HG03442 (cell line): ENCODE results near the gene CFAP61.

Experiments used
- ATAC-seq: cut with Tn5 transposase; IDR thresholded peaks from one replicate; pipeline ENCODE4 v1.9.1; 2021; ENCODE audit warnings: mild to moderate bottlenecking, moderate library complexity; ENCODE audit not compliant: unreplicated experiment

CFAP61 gene

DNA sequence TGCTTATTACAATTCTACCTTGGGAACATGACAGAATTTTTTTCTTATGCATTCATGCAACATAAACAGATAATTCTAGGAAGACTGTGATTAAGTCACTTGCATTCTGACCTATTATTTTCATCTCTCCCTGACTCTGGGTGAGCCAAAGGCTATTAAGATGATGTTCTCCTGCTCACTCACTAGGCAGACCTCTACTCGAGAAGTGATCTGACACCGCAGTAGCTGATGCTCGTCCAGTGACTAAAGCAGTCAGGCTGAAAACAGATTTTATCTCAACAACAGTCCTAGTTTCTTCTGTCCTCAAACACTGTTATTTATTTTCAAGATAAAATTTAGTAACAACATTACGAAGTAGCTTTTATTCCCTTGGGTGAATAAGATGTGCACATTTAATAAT lies 17.8 kb upstream of the CFAP61 start:
- ATAC-seq, result no peak

DNA sequence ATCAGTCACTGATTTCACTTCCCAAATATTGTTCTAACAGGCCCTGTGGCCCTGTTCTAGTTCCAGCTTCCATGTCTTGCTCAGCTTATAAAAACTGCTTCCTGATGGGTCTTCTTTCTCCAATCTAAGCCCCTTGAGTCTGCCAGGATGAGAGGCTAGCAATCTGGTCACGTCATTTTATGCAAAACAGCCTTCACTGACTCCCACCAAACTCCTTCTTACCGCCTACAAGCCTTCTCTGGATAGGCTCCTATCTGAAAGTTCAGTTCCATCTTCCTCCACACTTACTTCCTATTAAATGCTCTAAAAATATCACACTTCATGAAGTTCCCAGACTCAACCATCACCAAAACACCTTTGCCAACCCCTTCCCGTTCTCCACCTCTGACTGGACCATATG lies 15.6 kb upstream of the CFAP61 start:
- no peak for ATAC-seq

DNA sequence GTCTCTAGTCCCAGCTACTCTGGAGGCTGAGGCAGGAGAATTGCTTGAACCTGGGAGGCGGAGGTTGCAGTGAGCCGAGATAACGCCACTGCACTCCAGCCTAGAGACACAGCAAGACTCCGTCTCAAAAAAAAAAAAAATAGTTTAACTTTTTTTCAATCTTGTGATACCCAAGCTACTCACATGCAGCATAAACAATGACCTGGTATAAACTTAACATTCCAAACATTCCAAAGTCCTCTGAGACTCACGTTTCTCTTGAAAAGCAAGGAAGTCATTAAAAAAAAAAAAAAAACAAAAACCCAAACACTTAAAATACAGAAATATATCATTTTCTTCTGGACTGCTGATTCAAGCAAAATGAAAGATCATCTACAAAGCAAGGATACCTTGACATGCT lies 14.4 kb upstream of the CFAP61 start:
- ATAC-seq, result no peak

DNA sequence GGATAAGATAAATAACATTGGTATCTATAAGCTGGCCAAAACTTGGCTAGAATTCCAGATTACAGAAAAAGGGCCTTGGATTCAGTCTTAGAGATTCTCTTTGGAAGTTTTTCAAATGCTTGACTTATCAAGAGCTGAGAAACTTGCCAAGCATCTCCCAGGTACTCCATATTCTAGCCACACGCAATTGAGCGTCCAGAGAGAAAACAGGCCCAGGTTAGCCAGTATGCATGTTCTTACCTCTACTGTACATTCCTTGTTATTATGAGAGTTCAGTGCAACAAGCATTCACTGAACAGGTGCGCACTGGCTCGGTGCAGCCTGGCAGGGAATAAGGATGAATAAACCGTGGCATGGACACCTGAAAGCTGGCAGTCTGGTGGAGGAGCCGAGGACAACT lies 13.7 kb upstream of the CFAP61 start:
- no peak for ATAC-seq

DNA sequence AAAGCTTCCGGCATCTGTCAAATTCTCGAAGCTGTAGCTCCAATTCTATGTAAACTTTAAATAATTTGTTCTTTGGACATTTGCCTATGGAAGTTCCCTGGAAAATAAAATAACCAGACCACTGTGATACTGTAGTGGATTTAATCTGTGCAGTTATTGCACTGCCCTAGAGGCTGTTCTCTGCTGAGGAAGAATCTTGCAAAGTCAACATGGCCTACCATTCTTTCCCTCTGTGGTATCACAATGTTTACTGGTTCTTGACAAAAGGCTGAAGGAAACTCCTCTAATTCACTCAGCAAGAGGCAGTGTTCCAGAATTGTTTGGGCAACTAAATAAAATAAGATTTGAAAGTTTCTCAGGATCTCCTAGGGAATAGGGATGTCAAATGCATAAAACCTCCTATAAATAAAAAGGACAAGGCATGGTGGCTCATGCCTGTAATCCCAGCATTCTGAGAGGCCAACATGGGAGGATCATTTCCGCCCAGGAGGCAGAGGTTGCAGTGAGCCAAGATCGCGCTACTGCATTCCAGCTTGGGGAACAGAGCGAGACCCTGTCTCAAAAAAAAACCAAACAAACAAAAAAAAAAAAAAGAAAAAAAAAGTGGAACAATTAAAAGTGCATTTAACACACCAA lies 12.5 kb upstream of the CFAP61 start:
- ATAC-seq, result no peak

DNA sequence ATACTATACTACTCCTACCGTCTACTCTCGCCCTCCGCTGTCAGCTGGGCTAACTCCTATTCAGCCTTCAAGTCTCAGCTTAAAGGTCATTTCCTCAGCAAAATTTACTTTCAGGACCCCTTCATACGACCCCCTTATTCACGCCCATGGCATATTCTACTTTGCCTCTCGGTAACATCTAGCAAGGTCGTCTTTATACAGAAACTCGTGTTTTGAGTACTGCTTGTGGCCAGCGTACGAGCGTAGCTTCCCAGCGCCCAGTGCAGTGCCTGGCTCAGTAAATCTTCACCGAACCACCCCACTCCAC lies 612 bp upstream of the CFAP61 start:
- no peak for ATAC-seq

DNA sequence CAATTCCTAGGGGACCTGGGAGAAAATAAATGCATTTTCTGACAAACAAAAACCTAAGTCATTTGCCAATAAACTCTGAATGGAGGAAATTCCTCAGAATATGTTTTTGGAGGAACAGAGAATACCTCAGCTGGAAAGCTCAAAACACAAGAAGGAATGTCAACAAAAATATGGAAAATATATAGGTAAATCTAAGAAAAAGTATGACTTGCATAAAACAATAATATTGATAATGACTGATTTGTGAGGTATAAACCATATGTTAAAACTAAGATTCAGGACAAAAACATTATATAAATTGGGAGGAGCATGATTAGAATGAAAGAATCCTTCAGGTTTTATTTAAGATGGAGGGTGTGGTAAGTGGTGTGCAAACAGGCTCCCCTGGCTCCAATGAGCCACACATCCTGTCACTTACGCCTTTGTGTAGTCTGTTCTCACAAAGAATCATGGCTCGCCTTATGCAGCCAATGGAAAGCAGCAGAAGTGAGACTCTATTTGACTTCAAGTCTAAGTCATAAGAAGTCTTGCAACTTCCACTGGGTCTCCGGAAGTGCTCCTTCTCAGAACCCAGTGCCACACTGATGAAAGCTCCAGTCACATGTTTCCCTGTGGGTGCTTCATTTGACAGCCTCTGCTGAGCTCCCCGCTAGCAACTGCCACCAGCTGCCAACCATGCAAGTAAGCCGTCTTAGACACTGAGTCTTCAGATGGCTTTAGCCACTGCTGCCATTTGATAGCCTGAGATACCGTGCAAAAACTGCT lies 8.1 kb downstream of the CFAP61 start:
- ATAC-seq, result no peak

DNA sequence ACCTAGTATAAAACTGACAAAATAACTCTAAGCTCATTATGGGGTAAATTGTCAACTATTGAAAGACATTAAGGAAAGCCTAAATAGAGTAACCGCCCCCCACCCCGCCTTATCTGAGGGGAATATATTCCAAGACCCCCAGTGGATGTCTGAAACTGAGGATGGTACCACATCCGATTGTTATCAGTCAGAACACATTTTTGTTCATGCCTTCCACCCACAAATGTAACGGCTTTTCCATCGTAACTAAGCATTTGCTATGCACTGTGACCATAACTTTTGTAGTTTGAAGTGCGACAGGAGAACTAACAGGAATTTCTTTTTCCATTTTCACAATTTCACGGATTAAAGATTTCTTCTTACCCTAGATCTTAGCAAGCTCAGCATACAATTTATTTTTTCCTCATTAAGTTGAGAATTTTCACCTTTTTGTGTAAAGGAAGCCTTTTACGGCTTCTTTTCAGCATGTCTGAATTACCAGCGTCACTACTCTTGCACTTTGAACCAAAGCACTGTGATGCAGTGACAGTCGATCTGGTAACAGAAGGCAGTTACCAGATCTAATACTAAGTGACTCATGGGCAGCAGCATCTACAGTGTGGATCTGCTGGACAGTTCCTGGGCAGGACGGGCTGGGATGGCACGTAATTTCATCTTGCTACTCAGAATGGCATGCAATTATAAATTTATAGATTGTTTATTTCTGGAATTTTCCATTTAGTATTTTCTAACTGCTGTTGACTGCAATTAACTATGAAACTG lies 11.8 kb downstream of the CFAP61 start:
- ATAC-seq, result no peak

DNA sequence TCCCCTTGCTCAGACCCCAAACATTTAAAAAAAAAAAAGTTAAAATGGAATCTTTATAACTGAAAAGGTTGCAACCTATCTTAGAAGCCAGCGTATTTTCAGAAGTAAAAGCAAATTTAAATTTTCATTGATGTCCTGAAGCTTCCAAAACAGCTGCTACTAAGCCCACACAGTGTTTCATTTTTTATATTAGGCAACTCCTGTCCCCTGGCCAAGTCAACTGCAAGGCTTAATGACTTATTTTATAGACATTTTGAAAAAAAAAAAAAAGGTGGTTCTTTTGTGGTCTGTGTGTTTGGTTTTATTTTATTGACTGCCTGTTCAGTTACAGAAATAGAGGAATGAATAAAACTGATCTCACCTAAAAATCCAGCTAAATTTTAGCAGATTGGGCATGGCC lies 13.0 kb downstream of the CFAP61 start:
- ATAC-seq, result no peak

DNA sequence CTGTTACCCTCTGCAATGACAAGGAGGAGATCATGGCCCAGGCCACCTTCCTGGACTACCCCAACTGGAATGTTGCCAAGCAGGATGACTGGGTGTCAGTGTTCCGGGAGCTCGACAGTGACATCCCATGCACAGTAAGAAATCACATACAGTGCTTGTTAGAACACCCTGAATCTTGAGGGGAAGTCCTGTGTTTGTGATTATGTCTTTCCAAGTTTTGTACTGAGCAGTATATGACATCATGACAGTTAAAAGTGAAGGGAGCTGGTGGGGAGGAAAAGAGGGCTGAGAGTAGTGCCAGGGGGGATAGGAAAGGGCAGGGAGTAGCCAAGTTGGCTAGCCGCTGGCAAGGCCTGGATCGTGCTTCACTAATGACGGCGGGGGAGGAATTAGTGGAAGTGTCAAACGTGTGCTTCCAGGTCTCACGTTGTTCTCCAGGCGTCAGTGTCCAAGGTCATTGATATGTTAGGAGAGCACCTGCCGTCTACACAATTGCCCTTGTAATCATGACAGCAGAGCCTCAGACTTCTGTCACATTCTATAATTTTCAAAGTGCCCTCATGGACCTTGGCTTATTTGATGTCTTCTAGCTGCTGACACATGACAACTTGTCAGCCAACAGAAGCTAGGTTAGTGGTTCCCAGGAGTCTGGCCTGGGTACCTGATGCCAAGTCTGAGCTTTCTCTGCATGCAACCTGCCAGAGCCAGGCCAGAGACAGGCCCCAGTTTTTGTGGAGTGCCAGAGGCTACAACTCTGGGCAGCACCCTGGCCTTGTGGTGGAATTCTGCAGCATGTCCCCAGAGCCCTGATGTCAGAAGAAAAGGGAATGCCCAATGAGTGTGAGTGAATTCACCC lies 18.8 kb downstream of the CFAP61 start:
- ATAC-seq, result no peak

DNA sequence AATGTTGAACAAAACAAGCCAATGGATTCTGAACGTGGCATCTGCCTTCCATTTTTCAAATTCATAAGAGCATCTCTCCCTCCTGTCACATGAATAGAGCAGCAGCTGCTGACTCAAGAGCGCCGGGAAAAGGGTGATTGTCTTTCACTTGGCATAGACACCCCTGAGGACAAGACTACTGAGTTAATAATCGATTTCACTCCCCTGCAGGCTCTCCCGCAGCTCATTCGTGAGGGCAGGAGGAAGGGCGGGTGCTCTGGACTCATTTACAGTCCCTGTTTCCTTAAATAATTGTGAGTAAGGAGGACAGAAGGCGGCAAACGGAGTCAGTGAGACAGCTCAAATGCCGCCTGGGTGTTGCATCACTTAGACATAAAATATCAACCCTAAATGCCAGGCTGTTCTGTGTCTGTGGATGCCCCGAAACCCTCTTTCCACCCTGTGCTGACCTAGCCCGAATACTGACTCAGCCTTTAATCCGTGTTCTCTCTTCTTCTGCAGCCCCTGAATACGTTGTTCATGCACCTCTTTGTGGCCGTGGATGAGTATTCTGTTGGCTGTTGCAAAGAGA lies 21.6 kb downstream of the CFAP61 start:
- ATAC-seq, result no peak

DNA sequence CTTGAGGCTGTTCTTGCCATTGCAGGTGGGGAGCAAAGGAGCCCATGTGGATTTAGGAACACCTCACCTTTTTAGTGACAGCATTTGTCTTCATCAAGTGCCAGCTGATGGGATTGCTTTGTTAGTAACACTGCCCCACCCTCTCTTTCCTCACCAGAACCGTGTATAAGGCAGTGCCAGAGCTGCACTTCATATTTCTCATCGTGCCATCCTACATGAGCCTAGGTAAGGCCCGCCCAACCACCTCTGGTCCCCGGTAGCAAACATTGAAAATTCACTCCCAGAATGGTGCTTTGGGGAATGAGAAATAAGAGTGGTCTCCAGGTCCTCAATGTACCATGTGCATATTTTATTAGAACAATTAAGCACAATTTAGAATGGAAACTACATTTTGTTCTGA lies 22.7 kb downstream of the CFAP61 start:
- ATAC-seq, result no peak

DNA sequence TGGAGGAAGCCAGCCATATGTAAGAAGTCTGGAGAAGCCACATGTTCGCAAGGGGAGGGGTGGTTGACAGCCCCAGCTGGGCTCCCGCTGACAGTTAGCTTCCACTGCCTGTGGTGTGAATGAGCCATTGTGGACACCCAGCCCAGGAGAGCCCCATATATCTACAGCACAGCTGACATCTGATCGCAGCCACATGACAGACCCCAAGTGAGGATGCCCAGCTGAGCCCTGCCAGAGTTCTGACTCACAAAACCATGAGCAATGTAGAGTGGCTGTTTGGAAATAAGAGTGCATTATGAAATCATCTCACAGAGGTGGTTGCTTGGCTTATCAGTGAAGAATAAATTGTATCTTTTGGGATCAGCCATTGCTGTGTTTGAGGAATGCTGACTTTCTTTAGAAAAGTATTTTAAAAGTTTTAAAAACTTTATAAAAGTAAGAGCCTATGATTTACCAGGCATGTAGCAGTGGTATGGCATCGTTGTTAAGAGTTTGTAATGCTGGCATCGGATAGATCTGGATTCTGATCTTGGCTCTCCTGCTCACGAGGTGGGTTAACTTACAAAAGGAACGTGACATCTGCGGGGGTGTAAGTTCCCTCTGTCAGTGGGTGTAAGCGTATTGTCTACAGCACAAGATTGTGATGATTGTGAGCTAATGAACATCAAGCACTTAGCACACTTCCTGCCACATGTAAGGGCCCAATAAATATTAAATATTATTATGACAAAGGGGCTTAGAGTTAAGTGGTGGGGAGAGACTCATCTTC lies 24.1 kb downstream of the CFAP61 start:
- no peak for ATAC-seq

DNA sequence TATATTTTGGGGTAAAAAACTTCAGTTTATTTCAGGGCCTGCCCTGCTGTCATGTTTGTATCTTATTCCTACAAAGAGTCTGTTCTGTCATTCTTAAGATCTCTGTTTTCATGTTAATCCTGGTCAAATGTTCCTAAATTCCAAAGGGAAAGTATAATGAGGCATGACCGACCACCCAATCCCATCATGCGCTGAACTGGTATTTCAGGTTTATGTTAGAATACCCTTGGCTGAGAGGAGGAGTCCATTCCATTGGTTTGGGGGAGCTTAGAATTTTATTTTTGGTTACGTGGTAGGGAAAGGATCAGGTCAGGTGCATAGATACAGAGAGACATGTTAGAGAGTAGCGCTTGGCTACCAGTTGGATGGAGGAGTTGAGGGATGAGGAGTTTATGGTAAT lies 25.7 kb downstream of the CFAP61 start:
- no peak for ATAC-seq

DNA sequence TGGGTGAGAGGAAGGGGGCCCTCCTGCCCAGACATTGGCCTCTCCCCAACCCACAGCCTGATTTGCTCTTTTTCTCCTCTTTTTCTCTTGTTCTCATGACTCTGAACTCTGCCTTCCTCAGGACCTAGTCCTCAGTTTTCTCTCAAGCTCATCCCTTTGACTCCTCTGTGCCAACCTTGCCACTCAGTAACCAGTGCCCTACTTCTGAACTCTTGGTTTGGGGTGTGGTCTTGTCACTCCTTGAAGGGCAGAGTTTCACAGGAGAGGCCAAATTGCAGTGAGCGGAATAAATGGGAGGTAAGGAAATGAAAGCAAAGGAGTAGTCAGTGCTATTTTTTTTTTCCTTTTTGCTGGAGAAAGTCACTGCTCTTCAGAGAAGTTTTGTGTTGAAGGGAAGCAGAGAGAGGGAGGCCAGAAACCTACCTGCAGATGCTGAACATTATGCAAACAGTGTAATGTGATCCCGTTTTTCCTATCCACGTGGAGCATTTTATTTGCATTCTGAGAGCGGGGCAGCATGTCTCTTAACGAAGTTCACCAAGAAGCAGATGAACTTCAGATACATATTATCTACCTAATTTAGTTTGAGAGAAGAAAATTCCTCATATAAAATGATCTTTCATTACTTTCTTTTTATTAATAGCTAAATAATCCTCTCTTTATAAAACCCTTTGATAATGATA lies 26.9 kb downstream of the CFAP61 start:
- no peak for ATAC-seq

DNA sequence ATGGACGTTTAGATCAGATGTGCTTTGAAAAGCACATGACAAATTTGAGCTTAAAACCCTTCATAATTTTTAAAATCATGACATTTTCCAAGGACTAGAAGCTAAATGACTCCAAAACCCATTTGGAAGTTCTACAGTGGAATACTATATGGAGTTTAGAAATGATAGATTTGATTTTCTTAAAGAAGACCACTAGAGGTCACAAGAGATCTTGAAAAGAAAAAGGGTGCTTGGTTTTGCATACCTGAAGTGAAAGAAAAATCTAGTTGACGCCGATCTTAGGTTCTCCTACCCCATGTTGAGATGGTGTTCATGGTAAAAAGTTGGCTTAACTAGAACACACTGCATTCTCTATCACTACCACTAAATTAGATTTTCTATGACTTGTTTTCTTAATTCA lies 31.5 kb downstream of the CFAP61 start:
- ATAC-seq, result no peak

DNA sequence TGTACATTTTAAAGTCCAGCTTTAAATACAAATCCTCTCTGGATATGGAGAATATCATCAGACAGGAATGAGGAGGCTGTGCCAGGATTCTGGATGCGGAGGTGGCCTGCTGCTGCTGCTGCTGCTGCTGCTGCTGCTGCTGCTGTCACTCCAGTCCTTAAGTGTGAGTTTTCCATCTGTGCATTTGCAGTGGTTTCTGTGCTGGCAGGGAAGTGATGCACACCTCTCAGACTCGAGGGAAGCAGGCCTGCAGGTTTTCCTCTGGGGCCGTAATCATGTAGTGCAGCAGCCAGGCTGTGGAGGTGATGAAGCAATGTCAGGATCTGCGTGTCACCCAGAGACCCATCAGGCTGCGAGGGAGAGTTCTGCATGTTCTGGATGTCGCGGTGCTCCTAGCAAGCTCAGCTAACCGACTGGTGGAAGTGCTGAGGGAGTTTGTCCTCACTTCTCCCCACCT lies 32.0 kb downstream of the CFAP61 start:
- no peak for ATAC-seq

DNA sequence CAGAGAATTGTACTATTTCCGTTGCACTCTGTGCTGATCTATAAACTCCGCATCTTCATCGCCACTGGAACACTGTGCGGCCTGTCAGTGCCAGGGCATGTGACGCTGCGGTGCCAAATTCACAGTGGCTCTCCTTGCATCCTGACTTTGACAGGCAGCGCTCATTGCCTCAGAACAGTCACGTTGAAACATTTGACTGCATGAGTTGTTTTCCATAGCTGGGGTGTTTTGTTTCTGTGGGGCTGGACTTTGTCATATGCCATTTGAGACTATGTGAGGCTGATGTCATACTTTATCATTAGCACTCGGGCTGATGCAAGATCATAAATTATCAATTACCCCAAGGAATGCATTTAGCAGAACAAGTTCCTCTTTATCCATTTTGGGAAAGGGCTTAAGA lies 32.7 kb downstream of the CFAP61 start:
- ATAC-seq, result no peak

DNA sequence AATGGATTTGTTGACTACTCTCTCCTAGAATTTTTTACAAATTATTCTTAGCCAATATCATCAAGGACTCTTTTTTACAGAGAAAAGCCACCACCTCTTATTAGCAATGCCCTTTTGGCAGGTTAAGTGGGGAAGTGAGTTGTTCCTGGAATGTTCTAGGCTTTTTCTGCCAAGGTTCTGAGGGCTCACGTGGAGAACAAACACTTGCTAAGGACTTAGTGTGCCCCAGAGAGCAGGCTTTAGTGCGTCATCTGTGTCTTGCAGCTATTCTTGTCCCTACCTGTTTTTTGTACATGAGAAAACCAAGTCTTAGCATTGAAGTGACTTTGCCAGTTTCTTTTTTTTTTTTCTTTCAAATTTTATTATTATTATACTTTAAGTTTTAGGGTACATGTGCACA lies 33.5 kb downstream of the CFAP61 start:
- ATAC-seq, result no peak

DNA sequence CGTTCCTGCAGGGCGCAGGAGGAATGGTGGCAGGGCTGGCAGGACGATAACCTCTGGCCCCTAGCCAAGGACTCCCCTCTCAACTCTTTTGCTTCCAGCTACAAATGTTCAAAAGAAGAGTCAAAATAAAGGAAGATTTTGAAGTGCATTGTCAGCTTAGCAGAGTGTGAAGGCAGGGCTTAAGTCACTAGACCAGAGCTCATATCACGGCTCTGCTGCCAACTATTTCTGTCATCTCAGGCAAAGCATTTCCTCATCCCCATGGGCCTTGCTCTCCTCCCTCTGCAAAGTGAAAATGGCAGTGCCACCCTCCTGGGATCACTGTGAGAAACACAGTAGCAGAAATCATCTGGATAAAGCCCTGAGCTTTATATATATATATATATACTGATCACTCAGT lies 36.7 kb downstream of the CFAP61 start:
- ATAC-seq, result no peak
